SHP77 treated with DMSO at 0.1 percent for 48 hours (cell line): ENCODE measurements around the gene PITX1.

Experiments used
- DNase-seq: peaks from one replicate; lab custom pipeline; 2025; lab: John Stamatoyannopoulos, UW

PITX1 gene

GRCh38 chr5:135029477-135030122, 4.4 kb downstream of the PITX1 start:
- DNase-seq = no peak

GRCh38 chr5:135028791-135029476, 5.1 kb downstream of the PITX1 start:
- no peak for DNase-seq

- no peak for DNase-seq
Measured at GRCh38 chr5:135027697-135028615, 6.1 kb downstream of the PITX1 start.

GRCh38 chr5:135027266-135027696, 6.7 kb downstream of the PITX1 start:
- DNase-seq = no peak

GRCh38 chr5:135026645-135027265, 7.3 kb downstream of the PITX1 start:
- DNase-seq = no peak

GRCh38 chr5:135025730-135026644, 8.0 kb downstream of the PITX1 start:
- no peak for DNase-seq

- no peak for DNase-seq
Measured at GRCh38 chr5:135024956-135025729, 8.9 kb downstream of the PITX1 start.

GRCh38 chr5:135020111-135020895, 13.7 kb downstream of the PITX1 start:
- no peak for DNase-seq

- DNase-seq = no peak
Measured at GRCh38 chr5:135019314-135019713, 14.7 kb downstream of the PITX1 start.

GRCh38 chr5:135018457-135018856, 15.6 kb downstream of the PITX1 start:
- DNase-seq = no peak

- no peak for DNase-seq
Measured at GRCh38 chr5:135016861-135017290, 17.2 kb downstream of the PITX1 start.

GRCh38 chr5:135015942-135016341, 18.1 kb downstream of the PITX1 start:
- DNase-seq = no peak

GRCh38 chr5:135013947-135014570, 20.0 kb downstream of the PITX1 start:
- no peak for DNase-seq

- no peak for DNase-seq
Measured at GRCh38 chr5:135013445-135013844, 20.6 kb downstream of the PITX1 start.

- no peak for DNase-seq
Measured at GRCh38 chr5:135012951-135013391, 21.1 kb downstream of the PITX1 start.

- no peak for DNase-seq
Measured at GRCh38 chr5:135012033-135012588, 21.9 kb downstream of the PITX1 start.

GRCh38 chr5:135011355-135012032, 22.5 kb downstream of the PITX1 start:
- no peak for DNase-seq
